GM12865 (cell line): ENCODE data around the gene USP25.

ENCODE experiments used
- DNase-seq: peaks from one replicate; pipeline ENCODE4 v3.0.0; 2010; ENCODE audit warnings: low read depth
- H3K4me3 ChIP-seq: 2 replicates; pipeline ENCODE4 v1.5.1; 2011; ENCODE audit warnings: mild to moderate bottlenecking, low read depth, low read length, control low read depth
- CTCF ChIP-seq: IDR thresholded peaks from 2 replicates; pipeline ENCODE4 v1.5.1; 2011; ENCODE audit warnings: low read length, control low read depth, low read depth, inconsistent platforms; ENCODE audit not compliant: insufficient read depth; ENCODE audit errors: missing control alignments

USP25 gene

GRCh38 chr21:15741510-15741909 lies 11.7 kb downstream of the USP25 start:
- H3K4me3 ChIP-seq = no peak overlapping the region
- no peak for DNase-seq
- TF ChIP-seq CTCF = no peak

GRCh38 chr21:15742052-15742670 lies 12.4 kb downstream of the USP25 start:
- TF ChIP-seq CTCF = no peak
- no peak for DNase-seq
- H3K4me3 ChIP-seq = no peak overlapping the region

- no peak for DNase-seq
- no peak for TF ChIP-seq CTCF
Measured at GRCh38 chr21:15742694-15743093, 12.9 kb downstream of the USP25 start.

GRCh38 chr21:15743593-15743992 lies 13.8 kb downstream of the USP25 start:
- TF ChIP-seq CTCF = no peak
- DNase-seq = no peak
- H3K4me3 ChIP-seq = no peak overlapping the region

More at GRCh38 chr21:15742694-15743093, 12.9 kb downstream of the USP25 start:
- no peak overlapping the region for H3K4me3 ChIP-seq

GRCh38 chr21:15744926-15745325 lies 15.1 kb downstream of the USP25 start:
- H3K4me3 ChIP-seq = no peak overlapping the region
- no peak for DNase-seq
- TF ChIP-seq CTCF = no peak

GRCh38 chr21:15748586-15748985 lies 18.8 kb downstream of the USP25 start:
- TF ChIP-seq CTCF = no peak
- H3K4me3 ChIP-seq = no peak overlapping the region
- DNase-seq = no peak
